Right atrium auricular region (tissue), 2 donors: ENCODE data around the gene RAB6B. TPM values are rescaled to one million over a fixed set of nuclear protein-coding genes. Genes with fewer than 3 reads are reported as not detected.

Experiments used
- DNase-seq: peaks from one replicate; pipeline ENCODE4 v3.0.0-alpha.2; 2019; ENCODE audit warnings: low spot score
- H3K27ac ChIP-seq, 2 donors: fragments of 200-600 bp; sonication (generic); 1 replicate in 1 of 2; 2 replicates in 1 of 2; pipeline ENCODE4 v1.5.1; 2016 to 2019
- H3K27me3 ChIP-seq, 2 donors: fragments of 200-600 bp; sonication (generic); one replicate each; pipeline versions ENCODE4 v1.5.1 to v1.6.0; 2017 to 2019
- H3K36me3 ChIP-seq: fragments of 200-600 bp; sonication (generic); one replicate; pipeline ENCODE4 v1.5.1; 2016
- H3K4me1 ChIP-seq, 2 donors: fragments of 200-600 bp; sonication (generic); one replicate each; pipeline versions ENCODE4 v1.5.1 to v1.6.0; 2017 to 2019
- H3K4me3 ChIP-seq, 2 donors: fragments of 200-600 bp; sonication (generic); 1 replicate in 1 of 2; 2 replicates in 1 of 2; pipeline ENCODE4 v1.5.1; 2017 to 2019; ENCODE audit warnings: mild to moderate bottlenecking in 1 of 2, moderate library complexity in 1 of 2
- H3K9me3 ChIP-seq, 2 donors: fragments of 200-600 bp; sonication (generic); one replicate each; pipeline ENCODE4 v1.5.1; 2019
- CTCF ChIP-seq, 2 donors: fragments of 200-600 bp; sonication (generic); IDR thresholded peaks; one replicate each; pipeline ENCODE4 v1.5.1; 2019; ENCODE audit warnings: antibody characterized with exemption in 2 of 2
- total RNA-seq, 2 donors: library from RNA; depleted of rRNA; stranded (reverse); fragments of >200 nt; gene quantifications; one replicate each; pipeline ENCODE4 v1.1.0, GENCODE V29; 2016

Gene RAB6B
- total RNA-seq, 2 donors from 2014 or later, result 9.5 to 11.5 TPM

DNA sequence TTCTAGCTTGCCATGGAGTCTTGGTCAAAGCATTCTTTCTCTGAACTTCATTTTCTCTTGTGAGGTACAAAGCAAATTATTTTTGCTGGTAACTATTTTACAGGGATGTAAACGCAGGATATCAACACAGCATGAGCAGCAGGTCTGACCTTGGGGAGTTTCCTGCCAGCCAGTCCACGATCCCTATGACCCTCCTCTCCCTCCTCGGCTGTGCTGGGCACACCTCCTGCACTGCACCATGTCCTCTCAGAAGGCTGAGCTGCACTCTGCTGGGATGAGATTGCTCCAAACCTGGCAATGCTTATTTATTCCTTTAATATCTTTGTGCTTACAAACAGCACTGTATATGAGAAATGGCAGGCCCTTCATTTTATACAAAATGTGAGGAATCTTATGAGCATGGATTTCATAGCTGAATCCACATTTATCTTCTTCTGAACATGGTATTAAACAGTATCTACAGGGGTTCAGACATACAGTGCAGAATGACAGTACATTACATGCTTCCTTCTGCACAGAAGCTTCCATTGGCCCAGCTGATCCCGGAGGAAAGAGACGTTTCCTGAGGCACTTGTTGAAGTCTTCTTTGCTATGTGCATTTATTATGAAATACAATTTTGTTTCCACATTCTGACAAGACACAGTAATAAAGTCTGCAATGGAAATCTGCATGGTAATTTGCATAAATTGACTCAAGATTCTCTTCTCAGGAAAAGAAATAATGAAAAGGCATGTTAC, 41.2 kb downstream of the RAB6B start:
- no peak overlapping the region for H3K27ac ChIP-seq
- H3K27me3 ChIP-seq, result no peaks in the 10 kb centered on the region
- H3K4me1 ChIP-seq, result peaks cover 0 to 20% of the 10 kb centered on the region in 2 donors
- H3K4me3 ChIP-seq, result no peak overlapping the region
- no peaks in the 10 kb centered on the region for H3K36me3 ChIP-seq
- H3K9me3 ChIP-seq, result no peaks in the 10 kb centered on the region
- no peak for DNase-seq
- no peak for TF ChIP-seq CTCF (IDR thresholded peaks at IDR 0.05)

- DNase-seq, result no peak
- Histone ChIP-seq H3K27ac (no peak overlapping the region), H3K4me1 (peaks cover 0 to 20% of the 10 kb centered on the region in 2 donors), H3K9me3 (no peaks in the 10 kb centered on the region), H3K36me3 (no peaks in the 10 kb centered on the region), H3K27me3 (no peaks in the 10 kb centered on the region), H3K4me3 (no peak overlapping the region)
- TF ChIP-seq CTCF (IDR thresholded peaks at IDR 0.05), result no peak
Measured at GRCh38 chr3:133853925-133854227, 41.8 kb downstream of the RAB6B start.

- Histone ChIP-seq H3K36me3 (no peaks in the 10 kb centered on the region), H3K27me3 (no peaks in the 10 kb centered on the region), H3K4me3 (no peak overlapping the region), H3K9me3 (no peaks in the 10 kb centered on the region), H3K4me1 (peaks cover 0 to 20% of the 10 kb centered on the region in 2 donors), H3K27ac (no peak overlapping the region)
- TF ChIP-seq CTCF (IDR thresholded peaks at IDR 0.05), result no peak
- no peak for DNase-seq
Measured at GRCh38 chr3:133853063-133853924, 42.4 kb downstream of the RAB6B start.

DNA sequence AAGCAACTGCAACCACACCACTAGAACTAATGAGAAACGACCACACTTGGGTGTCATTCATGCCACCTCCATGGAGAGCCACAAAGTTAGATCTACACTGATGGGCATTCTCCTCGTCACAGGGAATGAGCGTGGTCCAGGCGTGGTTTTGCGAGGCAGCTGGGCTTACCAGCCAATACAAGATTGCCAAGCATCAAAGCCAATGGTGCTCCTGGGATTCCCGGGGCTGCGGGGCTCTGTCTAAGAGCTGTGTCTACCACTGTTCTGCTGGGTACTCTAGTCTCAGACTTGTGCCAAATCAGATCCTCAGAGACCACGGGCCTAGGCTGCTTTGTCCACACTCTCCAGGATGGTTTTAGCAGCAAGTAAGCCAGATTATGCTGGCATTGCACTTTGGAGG, 43.8 kb downstream of the RAB6B start:
- Histone ChIP-seq H3K4me3 (no peak overlapping the region), H3K27me3 (no peaks in the 10 kb centered on the region), H3K9me3 (no peaks in the 10 kb centered on the region), H3K27ac (no peak overlapping the region), H3K4me1 (peaks cover 0 to 20% of the 10 kb centered on the region in 2 donors), H3K36me3 (no peaks in the 10 kb centered on the region)
- no peak for DNase-seq
- TF ChIP-seq CTCF (IDR thresholded peaks at IDR 0.05), result no peak

GRCh38 chr3:133851266-133851906, 44.3 kb downstream of the RAB6B start:
- no peak for TF ChIP-seq CTCF (IDR thresholded peaks at IDR 0.05)
- H3K4me3 ChIP-seq, result no peak overlapping the region
- H3K9me3 ChIP-seq, result no peaks in the 10 kb centered on the region
- DNase-seq, result no peak
- H3K27ac ChIP-seq, result no peak overlapping the region
- no peaks in the 10 kb centered on the region for H3K36me3 ChIP-seq
- H3K27me3 ChIP-seq, result no peaks in the 10 kb centered on the region
- H3K4me1 ChIP-seq, result peaks cover 0 to 20% of the 10 kb centered on the region in 2 donors
